ENCODE data around the gene SLC2A2. TPM values are rescaled to one million over a fixed set of nuclear protein-coding genes. Genes with fewer than 3 reads are reported as not detected.

Gene SLC2A2
- total and polyA plus RNA-seq, 2 donors (not counting 1 experiment from before 2014, with no cell fraction given) = not detected

DNA sequence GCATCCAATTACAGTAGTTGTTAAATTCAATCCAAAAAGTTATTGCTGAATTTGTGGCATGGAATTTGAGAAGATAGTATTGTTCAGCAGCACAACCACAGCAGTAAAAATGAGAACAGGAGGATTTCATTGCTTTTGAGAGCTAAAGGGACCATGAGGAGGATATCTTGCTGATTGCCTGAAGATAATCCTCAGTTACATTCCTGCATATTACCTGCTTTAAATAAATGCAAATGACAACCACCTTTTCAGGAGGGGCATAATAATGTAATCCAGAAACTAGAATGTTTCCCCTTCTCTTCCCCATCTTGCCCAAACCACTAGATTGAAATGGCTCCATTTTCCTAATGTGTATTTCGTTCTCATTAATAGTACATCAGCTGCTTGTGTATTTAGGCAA lies 35.2 kb upstream of the SLC2A2 start:
- H2AFZ ChIP-seq (ENCODE audit: low read length) = no peak overlapping the region
- H3K27me3 ChIP-seq (ENCODE audit: control insufficient read depth, insufficient read depth, low read length) = no peaks in the 10 kb centered on the region
- no peaks in the 10 kb centered on the region for H3K4me1 ChIP-seq (ENCODE audit: control insufficient read depth, extremely low read depth, insufficient read depth, low read length)
- H3K36me3 ChIP-seq (ENCODE audit: control insufficient read depth, insufficient read depth, low read length) = no peaks in the 10 kb centered on the region
- H3K27ac ChIP-seq (ENCODE audit: insufficient read depth, low read length) = no peak overlapping the region
- H3K4me3 ChIP-seq (replicated peaks in 1 of 4; ENCODE audit: control extremely low read depth in 1 of 4, insufficient read depth in 1 of 4, low read depth in 3 of 4, low read length in 4 of 4) = no peak overlapping the region
- H3K4me2 ChIP-seq (ENCODE audit: extremely low read depth, insufficient read depth, low read length) = no peak overlapping the region
- H3K9me3 ChIP-seq (ENCODE audit: control insufficient read depth, insufficient read depth, low read depth, low read length) = no peaks in the 10 kb centered on the region
- no peak for TF ChIP-seq EZH2 (IDR thresholded peaks at IDR 0.05; ENCODE audit: low read length, missing control alignments)
- no peak for DNase-seq (ENCODE audit: low read depth in 2 of 2)
- H3K79me2 ChIP-seq (ENCODE audit: control insufficient read depth, insufficient read depth, low read length) = no peaks in the 10 kb centered on the region
- H4K20me1 ChIP-seq (ENCODE audit: control insufficient read depth, extremely low read depth, insufficient read depth, low read length) = no peaks in the 10 kb centered on the region
- H3K9ac ChIP-seq (ENCODE audit: insufficient read depth, low read length) = no peak overlapping the region

DNA sequence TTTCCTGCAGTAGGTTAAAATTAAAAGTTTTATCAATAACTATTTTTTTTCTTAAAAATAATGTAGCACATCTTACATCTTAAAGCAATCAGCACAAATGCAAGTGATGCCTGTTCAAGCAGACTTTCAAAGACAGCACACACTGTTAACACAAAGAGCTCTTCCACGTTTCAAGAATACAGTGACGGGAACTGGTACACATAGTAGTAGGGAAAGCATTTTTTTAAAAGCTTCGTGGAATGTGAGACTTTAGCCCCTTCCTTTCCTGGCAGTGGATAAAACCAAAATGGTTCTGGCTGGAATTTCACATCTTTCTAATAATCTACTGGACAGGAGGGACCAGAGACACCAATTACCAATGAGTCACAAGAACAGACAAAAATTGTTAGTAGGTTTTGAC lies 33.5 kb upstream of the SLC2A2 start:
- Histone ChIP-seq H3K79me2 (ENCODE audit: control insufficient read depth, insufficient read depth, low read length) (no peaks in the 10 kb centered on the region), H2AFZ (ENCODE audit: low read length) (no peak overlapping the region), H3K27me3 (ENCODE audit: control insufficient read depth, insufficient read depth, low read length) (no peaks in the 10 kb centered on the region), H3K4me3 (replicated peaks in 1 of 4; ENCODE audit: control extremely low read depth in 1 of 4, insufficient read depth in 1 of 4, low read depth in 3 of 4, low read length in 4 of 4) (no peak overlapping the region), H4K20me1 (ENCODE audit: control insufficient read depth, extremely low read depth, insufficient read depth, low read length) (no peaks in the 10 kb centered on the region), H3K9ac (ENCODE audit: insufficient read depth, low read length) (no peak overlapping the region), H3K4me1 (ENCODE audit: control insufficient read depth, extremely low read depth, insufficient read depth, low read length) (peaks cover 7% of the 10 kb centered on the region), H3K4me2 (ENCODE audit: extremely low read depth, insufficient read depth, low read length) (no peak overlapping the region), H3K36me3 (ENCODE audit: control insufficient read depth, insufficient read depth, low read length) (no peaks in the 10 kb centered on the region), H3K27ac (ENCODE audit: insufficient read depth, low read length) (no peak overlapping the region), H3K9me3 (ENCODE audit: control insufficient read depth, insufficient read depth, low read depth, low read length) (no peaks in the 10 kb centered on the region)
- TF ChIP-seq EZH2 (IDR thresholded peaks at IDR 0.05; ENCODE audit: low read length, missing control alignments) = no peak
- TF ChIP-seq, protein P1, sequence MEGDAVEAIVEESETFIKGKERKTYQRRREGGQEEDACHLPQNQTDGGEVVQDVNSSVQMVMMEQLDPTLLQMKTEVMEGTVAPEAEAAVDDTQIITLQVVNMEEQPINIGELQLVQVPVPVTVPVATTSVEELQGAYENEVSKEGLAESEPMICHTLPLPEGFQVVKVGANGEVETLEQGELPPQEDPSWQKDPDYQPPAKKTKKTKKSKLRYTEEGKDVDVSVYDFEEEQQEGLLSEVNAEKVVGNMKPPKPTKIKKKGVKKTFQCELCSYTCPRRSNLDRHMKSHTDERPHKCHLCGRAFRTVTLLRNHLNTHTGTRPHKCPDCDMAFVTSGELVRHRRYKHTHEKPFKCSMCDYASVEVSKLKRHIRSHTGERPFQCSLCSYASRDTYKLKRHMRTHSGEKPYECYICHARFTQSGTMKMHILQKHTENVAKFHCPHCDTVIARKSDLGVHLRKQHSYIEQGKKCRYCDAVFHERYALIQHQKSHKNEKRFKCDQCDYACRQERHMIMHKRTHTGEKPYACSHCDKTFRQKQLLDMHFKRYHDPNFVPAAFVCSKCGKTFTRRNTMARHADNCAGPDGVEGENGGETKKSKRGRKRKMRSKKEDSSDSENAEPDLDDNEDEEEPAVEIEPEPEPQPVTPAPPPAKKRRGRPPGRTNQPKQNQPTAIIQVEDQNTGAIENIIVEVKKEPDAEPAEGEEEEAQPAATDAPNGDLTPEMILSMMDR (conservative IDR thresholded peaks at IDR 0.05 in 1 of 2, IDR thresholded peaks at IDR 0.05 in 1 of 2; ENCODE audit: low read depth in 1 of 2, low read length in 2 of 2) = no peak
- DNase-seq (ENCODE audit: low read depth in 2 of 2) = peak in 1 of 2 donors; percentile 16

DNA sequence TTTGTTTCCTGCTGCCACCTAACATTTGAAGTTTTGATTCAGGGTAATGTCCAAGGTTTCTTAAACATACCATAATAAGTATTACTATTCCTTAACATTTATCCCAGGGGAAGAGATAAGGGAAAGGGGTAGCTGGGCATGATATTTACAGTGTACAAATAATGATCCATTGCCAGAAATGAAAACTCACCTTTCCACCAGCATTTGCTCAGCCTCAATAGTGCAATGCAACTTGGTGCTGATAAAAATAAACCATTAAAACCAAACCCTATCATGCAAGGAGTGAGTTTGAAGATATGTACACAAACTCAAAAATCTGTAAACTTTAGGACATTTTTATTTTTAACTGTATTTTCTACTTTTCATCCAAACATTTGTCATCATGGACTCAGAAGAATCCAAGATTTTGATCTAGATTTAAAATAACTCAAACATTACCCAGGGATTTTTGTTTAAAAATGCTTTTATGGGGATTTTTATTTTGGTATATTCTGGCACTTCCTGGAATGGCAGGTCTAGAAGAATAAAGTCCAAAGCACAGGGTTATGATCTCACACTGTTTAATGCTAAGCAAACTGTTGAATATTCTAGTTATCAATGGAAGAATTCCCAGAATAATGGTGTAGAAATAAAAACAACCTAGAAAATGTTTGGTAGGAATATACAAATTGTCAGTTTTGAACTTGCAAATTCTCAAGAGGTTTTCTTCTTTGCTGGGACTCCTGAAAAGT lies 32.5 kb upstream of the SLC2A2 start:
- H3K27me3 ChIP-seq (ENCODE audit: control insufficient read depth, insufficient read depth, low read length) = no peaks in the 10 kb centered on the region
- no peak overlapping the region for H3K9ac ChIP-seq (ENCODE audit: insufficient read depth, low read length)
- no peak overlapping the region for H2AFZ ChIP-seq (ENCODE audit: low read length)
- peaks cover 8% of the 10 kb centered on the region for H3K4me1 ChIP-seq (ENCODE audit: control insufficient read depth, extremely low read depth, insufficient read depth, low read length)
- H3K36me3 ChIP-seq (ENCODE audit: control insufficient read depth, insufficient read depth, low read length) = no peaks in the 10 kb centered on the region
- no peak overlapping the region for H3K4me3 ChIP-seq (replicated peaks in 1 of 4; ENCODE audit: control extremely low read depth in 1 of 4, insufficient read depth in 1 of 4, low read depth in 3 of 4, low read length in 4 of 4)
- H3K79me2 ChIP-seq (ENCODE audit: control insufficient read depth, insufficient read depth, low read length) = no peaks in the 10 kb centered on the region
- H4K20me1 ChIP-seq (ENCODE audit: control insufficient read depth, extremely low read depth, insufficient read depth, low read length) = no peaks in the 10 kb centered on the region
- TF ChIP-seq, protein P1 (conservative IDR thresholded peaks at IDR 0.05 in 1 of 2, IDR thresholded peaks at IDR 0.05 in 1 of 2; ENCODE audit: low read depth in 1 of 2, low read length in 2 of 2) = no peak
- no peak for TF ChIP-seq EZH2 (IDR thresholded peaks at IDR 0.05; ENCODE audit: low read length, missing control alignments)
- H3K4me2 ChIP-seq (ENCODE audit: extremely low read depth, insufficient read depth, low read length) = no peak overlapping the region
- H3K9me3 ChIP-seq (ENCODE audit: control insufficient read depth, insufficient read depth, low read depth, low read length) = no peaks in the 10 kb centered on the region
- DNase-seq (ENCODE audit: low read depth in 2 of 2) = no peak
- H3K27ac ChIP-seq (ENCODE audit: insufficient read depth, low read length) = no peak overlapping the region
